GM13977 (cell line): ENCODE measurements around the gene PLCB1.

Experiments used
- DNase-seq: peaks from one replicate; pipeline ENCODE4 v3.0.0; 2012; ENCODE audit warnings: low spot score
- in situ Hi-C: fragments of 300-500 bp; cut with MboI; formaldehyde crosslinking; loops from one replicate; pipeline ENCODE4 v1.12.0; 2022; ENCODE audit warnings: low sequenced_read_pairs, low pct_unique_long_range_greater_than_20kb, mixed read lengths, inconsistent platforms; ENCODE audit not compliant: unreplicated experiment
- TF ChIP-seq, protein P1 (sequence below): IDR thresholded peaks from 2 replicates; pipeline ENCODE4 v1.5.1; 2012; ENCODE audit warnings: mild to moderate bottlenecking, control low read depth; ENCODE audit not compliant: insufficient read depth; ENCODE audit errors: extremely low read depth, missing control alignments

The PLCB1 gene

DNA sequence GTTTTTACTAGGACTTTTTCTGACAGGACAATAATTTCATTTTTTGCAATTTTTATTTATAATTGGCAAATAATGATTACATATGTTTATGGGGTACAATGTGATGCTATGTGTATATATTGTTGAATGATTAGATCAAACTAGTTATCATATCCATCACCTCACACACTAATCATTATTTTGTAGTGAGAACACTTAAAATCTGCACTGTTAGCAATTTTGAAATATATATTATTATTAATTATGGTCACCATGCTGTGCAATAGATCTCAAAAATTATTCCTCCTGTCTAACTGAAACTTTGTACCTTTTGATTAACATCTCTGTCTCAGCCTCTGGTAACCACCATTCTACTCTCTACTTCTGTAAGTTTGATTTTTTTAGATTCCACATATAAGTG lies 378.7 kb downstream of the PLCB1 start:
- TF ChIP-seq, protein P1, sequence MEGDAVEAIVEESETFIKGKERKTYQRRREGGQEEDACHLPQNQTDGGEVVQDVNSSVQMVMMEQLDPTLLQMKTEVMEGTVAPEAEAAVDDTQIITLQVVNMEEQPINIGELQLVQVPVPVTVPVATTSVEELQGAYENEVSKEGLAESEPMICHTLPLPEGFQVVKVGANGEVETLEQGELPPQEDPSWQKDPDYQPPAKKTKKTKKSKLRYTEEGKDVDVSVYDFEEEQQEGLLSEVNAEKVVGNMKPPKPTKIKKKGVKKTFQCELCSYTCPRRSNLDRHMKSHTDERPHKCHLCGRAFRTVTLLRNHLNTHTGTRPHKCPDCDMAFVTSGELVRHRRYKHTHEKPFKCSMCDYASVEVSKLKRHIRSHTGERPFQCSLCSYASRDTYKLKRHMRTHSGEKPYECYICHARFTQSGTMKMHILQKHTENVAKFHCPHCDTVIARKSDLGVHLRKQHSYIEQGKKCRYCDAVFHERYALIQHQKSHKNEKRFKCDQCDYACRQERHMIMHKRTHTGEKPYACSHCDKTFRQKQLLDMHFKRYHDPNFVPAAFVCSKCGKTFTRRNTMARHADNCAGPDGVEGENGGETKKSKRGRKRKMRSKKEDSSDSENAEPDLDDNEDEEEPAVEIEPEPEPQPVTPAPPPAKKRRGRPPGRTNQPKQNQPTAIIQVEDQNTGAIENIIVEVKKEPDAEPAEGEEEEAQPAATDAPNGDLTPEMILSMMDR, result no peak
- in situ Hi-C loops, result no loop called here
- no peak for DNase-seq

DNA sequence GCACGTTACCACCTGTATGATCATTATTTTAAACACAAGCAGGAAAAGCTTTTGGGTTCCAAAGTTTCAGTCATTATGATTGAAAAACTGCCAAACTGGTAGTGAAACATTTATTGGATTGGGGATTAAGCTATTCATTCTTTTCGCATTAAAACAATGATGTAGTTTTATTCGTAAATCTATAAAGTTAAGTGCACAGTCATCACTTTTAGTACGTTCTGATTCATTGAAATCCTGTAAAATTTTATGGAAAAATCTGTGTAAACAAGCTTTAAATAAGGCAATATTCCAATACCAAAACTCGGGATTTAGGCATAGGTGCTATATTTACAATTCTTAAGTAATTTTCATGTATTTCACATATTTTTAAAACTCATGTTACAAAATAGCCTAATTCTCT lies 379.9 kb downstream of the PLCB1 start:
- no peak for DNase-seq
- in situ Hi-C loops, result no loop called here
- TF ChIP-seq, protein P1, result no peak

DNA sequence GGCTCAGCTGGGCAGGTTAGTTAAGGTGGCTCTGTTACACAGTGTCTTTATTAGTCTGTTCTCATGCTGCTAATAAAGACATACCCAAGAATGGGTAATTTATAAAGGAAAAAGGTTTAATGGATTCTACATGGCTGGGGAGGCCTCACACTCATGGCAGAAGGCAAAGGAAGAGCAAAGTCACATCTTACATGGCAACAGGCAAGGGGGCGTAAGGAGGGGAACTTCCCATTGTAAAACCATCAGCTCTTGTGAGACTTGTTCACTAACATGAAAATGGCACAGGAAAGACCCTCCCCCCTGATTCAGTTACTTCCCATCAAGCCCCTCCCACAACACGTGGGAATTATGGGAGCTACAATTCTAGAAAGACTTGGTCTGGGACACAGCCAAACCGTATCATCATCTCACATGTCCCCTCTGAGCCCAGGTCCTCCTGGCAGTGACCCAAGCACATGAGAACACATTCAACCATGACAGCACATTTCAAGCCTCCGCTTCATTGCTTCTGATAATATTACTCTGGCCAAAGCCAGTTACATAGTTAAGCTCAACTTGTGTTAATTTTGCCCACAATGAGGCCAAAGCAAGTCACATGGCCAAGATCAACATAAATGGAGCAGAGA lies 383.9 kb downstream of the PLCB1 start:
- TF ChIP-seq, protein P1, result no peak
- no peak for DNase-seq
- in situ Hi-C loops, result no loop called here

- TF ChIP-seq, protein P1, result no peak
- in situ Hi-C loops, result no loop called here
- DNase-seq, result no peak
Observed at GRCh38 chr20:8518878-8519277, 386.8 kb downstream of the PLCB1 start.

- in situ Hi-C loops, result no loop called here
- no peak for DNase-seq
- TF ChIP-seq, protein P1, result no peak
Observed at GRCh38 chr20:8519887-8520286, 387.8 kb downstream of the PLCB1 start.

DNA sequence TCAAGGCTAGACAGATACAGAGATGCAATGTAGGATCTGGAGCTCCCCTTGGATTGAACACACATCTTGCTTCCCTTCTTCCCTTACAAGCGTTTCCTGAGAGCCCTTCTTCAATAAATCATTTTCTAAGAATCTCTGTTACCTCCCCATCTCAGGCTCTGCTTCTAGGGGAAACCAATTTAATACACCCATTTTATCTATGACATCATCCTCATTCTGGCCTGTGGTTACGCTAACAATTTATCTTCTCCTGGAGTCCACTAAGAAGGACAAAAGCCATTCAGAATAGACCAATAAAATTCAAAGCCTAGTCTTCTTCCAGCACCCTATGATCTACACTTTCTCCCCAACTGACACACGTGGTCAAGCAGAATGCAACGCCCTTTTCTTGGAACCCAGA lies 390.1 kb downstream of the PLCB1 start:
- in situ Hi-C loops, result no loop called here
- DNase-seq, result no peak

More for the DNA sequence above, 390.1 kb downstream of the PLCB1 start:
- TF ChIP-seq, protein P1, result no peak
